Head of caudate nucleus (tissue), 42 donors: ENCODE results near the gene HAGH.

Experiments used
- DNase-seq, 42 donors: peaks; one replicate each; pipeline versions ENCODE4 v3.0.0 to v3.0.0-alpha.2; 2020 to 2021; ENCODE audit warnings: mixed read lengths in 7 of 42
- intact Hi-C: fragments of 100-400 bp; cut with DNase I; formaldehyde crosslinking; loops from one replicate; pipeline ENCODE4 v1.15.0; 2022

HAGH gene

DNA sequence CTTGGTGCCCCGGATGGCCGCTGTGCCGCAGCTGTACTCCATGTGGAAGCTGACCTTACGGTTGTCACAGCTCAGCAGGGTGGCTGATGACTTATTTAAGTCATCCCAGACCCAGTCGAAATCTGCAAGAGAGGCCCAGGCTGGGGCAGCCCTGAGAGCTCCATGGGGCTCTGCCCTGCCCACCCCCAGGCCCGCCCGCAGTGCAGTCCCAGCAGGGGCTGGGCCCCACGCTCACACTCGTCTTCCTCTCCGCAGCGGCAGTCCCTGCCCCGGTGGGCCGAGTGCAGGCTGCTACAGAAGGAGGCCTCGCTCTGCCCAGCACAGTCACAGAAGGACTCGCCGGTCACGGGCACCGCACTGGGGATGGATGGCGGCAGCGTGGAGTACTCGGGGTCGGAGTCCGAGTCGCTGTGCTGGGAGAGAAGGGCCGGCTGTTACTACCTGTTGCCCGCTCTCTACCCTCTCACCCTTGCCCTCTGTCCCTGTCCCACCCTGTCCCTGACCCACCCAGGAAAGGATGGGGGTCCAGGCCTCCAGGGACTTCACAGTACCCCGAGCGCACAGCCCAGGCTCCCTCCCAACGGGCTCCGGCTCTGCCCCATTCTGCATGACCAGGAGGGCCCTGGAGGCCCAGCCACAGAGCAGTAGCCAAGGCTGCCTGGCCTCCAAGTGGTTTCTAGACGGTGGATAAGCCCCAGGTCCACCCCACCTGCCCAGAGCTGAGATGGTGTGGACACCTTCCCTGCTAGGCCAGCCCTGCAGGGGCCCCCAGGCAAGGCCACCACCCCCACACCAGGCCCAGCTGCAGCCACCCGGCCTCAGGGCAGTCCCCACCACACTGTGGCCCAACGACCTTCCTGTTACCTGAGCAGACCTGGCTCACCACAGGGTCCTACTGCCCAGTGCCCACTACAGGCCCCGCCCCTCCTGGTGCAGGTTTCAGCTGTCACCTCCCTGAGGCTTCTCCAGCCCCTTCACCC, 48.1 kb downstream of the HAGH start:
- intact Hi-C loops = no loop called here
- no peak for DNase-seq

DNA sequence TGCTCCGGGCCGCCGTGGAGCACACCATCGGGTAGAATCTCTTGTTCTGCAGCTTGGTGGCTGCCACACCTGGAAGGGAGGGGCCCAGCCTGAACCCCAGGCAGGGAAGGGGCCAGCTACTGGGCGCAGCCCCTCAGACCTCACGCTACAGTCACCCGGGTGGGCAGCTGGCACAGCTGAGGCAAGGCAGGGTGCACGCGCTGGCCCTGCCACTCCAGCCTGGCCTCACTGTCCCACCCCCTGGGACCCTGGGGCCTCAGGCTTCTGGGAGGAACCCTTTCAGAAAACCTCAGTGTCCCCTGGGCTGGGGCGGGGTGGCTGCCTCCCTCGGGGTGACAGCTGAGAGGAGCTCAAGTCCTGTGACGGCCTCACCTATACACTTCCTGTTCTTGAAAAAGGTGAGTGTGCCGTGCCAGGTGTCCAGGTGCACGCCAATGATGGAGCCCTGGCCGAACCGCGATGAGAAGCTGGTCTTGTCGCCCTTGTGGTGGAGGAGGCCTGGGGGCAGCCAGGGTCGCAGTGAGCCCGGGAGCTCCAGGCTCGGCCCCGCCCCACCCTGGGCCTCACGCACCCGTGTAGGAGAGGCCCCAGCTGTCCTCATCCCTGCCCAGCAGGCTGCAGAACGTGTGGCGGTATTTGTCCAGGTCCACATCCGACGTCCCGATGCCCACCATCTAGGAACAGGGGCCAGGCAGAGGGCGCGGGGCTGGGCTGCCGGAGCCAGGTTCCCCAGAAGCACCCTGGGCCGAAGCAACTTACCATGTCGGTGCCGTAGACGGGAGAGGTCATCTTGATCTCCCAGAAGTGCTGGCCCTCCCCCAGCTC, 49.0 kb downstream of the HAGH start:
- no peak for DNase-seq
- intact Hi-C loops = no loop called here

DNA sequence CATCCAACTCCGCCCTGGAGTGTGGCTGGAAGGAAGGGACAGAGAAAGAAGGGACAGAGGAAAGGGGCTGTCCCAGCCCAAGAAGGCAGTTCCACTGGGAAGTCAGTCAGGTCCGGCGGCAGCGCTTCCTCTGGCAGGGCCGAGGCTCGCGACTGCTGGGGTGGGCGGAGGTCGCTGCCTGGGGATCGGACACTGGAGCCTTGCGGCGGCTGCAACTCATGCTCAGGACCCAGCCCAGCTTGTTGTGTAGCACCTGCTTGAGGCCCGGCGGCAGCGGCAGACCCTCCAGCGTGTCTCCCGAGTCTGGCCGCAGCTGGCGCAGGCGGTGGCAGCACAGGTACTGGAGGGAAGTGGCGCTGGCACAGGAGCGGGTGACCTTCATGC, 49.6 kb downstream of the HAGH start:
- intact Hi-C loops = no loop called here

DNA sequence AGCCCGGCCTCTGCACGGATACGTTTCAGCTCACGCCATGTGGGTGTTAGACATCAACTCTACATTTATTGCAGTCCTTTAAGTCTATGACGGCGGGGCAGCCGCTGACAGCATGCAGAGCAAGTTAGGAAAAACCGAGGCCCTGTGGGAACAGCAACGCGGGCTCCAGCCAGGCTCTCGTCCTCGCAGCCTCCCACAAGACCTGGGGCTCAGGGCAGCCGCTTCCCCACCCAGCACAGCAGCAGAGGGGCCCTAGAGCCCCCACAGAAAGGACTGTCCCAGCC, 50.0 kb downstream of the HAGH start:
- intact Hi-C loops = no loop called here
- no peak for DNase-seq

More for the DNA sequence above, 49.6 kb downstream of the HAGH start:
- DNase-seq = no peak

DNA sequence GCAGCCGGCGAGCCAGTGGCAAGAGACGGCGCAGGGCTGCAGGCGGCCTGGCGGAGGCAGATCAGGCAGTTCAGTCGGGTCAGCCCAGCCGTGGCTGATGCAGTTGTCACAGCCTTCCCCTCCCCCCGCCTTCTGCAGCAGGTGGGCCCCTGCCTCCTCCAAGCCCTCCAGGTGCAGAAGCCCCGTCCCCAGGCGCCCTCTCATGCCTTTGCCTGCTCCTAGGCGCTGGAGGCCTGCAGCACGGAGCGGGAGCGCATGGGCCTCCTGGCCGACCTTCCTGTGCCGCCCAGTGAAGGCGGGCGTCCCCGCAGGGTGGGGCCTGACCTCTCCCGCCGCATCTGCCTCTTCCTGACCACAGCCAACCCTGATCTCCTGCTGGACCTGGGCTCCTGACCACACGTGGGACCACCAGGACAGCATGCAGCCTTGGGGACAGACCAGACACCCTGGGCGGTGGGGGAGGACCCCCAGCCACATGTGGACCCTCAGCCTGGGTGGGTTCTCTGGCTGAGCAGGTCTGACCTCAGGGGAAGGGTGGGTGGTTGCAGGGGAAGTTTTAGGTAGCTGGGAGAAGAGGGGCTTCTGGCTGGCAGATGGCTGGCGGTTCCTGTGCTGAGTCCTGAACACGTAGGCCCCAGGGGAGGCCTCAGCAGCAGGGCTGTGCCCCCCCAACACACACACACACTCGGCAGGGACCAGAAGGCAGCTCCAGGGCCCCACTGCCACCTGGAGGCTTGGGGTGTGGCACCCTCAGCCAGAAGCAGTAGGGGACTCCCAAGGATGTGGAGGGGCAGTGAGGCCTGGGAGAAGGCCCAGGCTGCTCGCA, 50.6 kb downstream of the HAGH start:
- no peak for DNase-seq
- intact Hi-C loops = no loop called here

DNA sequence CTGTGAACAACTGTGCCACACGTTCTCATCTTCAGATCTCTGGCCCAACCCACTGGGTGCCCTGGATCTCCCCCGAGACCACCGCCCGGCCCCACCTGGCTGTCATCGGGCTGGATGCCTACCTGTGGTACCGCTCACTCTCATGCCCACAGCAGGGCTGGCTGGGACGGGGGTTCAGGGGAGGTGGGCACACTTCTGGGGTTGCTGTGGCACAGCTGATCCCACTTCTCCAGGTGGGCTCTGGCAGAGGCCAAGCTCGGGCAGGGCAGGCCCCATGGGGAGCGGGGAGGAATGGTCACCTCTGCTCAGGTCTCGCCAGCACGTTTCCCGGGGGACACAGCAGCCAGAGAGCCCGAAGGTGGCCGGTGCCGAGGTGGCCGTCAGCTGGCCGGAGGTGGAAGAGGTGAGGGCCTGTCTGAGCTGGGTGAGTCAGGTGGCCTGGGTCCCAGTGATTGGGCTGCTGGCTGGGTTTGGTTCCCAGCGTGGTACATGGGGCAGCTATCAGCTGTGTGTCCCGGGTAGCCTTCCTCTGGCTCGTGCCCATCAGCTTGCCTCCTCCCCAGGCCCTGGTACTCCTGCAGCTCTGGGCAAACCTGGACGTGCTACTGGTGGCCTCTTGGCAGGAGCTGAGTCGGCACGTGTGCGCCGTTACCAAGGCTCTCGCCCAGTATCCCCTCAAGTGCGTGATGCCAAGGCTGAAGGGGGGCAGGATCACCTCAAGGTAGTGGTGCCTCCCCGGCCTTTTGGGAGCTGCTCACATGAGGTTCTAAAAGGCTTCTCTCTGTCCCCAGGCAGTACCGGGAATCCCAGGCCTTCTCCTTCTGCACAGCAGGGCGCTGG, 51.4 kb downstream of the HAGH start:
- DNase-seq = no peak
- intact Hi-C loops = no loop called here

DNA sequence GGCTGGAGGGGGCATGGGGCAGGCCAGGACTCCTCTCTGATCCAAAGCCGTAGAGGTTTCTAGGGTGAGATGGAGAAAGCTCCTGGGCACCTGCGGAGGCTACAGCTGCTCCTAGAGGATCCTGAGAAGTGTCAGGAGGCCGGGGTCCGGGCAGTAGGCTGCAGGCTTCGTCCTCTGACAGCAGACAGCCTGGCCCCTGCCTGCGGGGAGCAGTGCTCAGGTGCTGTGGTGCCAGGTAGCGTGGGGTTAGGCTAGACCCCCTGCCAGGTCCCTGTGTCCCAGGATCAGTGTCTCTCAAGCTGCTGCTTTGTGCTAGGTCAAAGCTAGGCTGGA, 52.2 kb downstream of the HAGH start:
- DNase-seq = no peak
- intact Hi-C loops = no loop called here

DNA sequence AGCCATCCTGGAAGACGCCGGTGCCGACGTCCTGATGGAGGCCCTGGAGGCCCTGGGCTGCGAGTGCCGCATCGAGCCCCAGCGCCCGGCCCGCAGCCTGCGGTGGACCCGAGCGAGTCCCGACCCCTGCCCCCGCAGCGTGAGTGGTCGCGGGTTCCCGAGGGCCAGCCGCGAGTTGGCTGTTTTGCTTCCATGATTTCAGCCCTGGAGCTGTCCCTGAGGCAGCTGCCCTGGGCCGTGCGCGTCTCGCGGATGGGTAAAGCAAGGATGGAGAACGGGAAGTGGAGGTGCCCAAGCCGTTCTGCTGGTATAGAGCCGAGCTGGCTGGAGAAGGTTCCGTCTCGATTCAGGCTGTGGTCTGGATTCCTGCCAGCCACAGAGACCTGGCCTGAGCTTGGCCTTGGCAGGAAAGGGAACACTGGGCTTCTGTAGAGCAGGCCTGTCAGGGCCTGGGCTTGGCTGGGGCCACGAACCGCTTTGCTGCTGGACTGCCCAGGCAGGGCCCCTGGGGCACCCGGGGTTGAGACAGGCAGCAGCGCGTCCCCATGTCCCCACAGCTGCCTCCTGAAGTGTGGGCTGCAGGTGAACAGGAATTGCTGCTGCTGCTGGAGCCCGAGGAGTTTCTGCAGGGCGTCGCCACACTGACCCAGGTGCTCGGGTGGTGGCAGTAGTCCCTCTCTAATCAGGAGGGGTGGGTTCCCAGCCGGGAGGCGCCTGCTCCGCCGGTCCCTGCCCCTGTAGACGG, 52.8 kb downstream of the HAGH start:
- intact Hi-C loops = no loop called here
- DNase-seq = peak in 17 of 42 donors; percentile 15 to 63 (median 37)

DNA sequence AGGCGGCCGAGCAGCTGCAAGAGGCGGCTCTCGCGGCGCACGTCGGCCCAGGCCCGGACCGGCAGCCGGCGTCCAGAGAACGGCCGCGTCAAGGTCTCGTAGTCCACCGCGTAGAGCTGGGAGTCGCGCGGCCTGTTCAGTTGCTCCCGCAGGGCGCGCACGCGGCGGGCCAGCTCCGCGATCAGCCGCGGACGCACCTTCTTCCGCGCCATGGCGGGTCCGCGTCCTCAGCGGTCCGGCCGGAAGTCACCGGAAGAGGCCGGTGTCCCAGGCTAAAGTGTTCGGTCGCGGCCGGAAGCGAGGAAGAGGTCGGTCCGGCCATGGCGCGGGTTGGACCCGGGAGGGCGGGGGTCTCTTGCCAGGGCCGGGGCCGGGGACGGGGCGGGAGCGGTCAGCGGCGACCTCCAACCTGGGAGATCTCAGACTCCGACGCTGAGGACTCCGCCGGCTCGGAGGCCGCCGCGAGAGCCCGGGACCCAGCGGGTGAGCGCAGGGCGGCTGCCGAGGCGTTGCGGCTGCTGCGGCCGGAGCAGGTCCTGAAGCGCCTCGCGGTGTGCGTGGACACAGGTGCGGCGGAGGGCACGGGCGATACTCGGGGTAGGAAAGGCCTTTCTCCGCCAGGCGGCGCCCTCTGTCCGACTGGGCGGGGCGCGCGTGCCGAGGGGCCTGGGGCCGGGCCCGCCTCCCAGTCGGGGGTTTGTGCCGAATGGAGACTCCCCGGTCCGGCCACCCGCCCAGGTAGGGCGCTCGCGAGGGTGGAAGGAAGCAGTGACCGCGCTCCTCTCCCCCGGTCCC, 53.5 kb downstream of the HAGH start, which contains the start of gene MRPS34:
Gene MRPS34 (minus strand): TSS at position 227 of the 795 bp plus-strand sequence. CDS start 15 bp downstream, at position 212.
- peak in 41 of 42 donors; percentile 56 to 92 (median 84) for DNase-seq
- intact Hi-C loops = no loop called here

DNA sequence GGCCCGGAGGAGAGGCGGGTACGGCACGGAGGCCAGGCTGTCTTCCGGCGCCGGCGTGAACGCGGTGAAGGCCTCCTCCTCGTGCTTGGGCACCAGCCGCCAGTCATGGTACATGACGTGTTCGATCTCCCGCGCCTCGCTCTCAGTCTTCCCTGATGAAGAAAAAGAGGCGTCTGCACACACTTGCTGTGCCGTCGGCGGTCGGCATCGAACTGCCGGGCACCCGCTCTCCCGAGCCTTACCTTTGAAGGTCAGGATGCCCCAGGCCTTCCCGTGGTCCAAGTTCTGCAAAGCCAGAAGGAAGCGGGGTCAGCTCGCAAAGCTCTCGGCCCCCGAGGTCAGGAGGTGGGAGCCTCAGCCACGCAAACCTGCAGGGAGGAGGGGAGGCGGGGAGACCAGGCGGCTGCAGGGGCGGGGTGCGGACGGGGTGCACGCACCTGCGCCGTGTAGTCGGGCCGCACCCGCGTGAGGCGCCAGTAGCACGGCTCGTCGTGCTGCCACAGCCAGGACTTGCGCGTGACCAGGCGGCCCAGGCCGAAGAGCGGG, 54.2 kb downstream of the HAGH start, which contains the start of gene EME2:
Gene EME2 (plus strand): TSS at position 449 of the 546 bp plus-strand sequence. CDS start 418 bp downstream, outside the sequence.
- peak in 27 of 42 donors; percentile 19 to 68 (median 52) for DNase-seq
- intact Hi-C loops = no loop called here

DNA sequence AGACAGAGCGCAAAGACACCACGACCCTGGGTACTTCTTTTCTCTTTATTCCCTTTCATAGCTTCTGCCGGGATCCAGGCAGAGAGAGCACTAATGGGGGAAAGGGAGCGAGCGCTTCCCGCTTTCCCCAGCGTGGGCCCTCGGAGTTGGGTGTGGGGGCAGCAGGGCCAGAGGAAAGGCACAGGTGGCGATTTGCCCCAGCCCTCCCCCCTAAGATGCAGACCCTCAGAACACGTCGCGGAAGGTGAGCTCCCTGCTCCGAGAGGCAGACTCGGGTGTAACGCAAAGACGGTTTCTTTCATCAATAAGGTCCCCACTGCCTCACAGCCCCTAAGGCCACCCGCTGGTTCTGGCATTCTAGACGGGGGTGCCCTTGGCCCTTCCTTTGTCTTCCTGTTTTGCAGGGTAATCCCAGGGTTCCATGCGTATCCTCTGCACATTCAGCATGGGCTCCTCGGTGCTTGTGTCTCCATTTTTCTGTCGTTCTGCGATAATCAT, 54.7 kb downstream of the HAGH start:
- intact Hi-C loops = no loop called here

DNA sequence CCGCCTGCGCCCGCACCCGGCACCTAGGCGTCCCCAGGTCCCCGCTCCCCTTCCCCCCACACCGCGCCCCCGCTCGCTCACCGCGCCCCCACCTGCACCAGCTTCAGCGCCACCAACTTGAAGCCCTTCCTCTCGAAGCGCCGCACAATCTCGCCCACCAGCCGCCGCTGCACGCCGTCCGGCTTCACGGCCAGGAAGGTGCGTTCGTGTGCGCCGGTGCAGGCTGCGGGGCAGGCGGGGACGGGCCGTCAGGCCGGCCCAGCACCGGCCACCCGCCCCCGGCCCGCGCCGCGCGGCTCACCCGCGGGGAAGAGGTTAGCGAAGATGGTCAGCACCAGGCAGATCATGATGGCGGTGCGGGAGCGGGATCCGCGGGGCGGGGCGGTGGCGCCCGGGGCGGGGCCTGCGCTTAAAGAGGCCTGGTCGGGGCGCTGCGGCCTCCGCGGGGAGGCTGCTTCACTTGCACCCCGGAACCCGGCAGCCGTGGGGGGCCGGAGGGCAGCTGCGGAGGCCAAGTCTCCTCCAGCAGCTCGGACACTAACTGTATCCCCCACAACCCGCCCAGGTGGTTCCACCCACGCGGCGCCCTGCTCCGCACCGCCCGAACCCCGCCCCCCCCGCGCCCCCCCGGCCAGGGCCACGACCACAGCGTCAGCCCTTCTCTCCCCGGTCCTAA, 55.3 kb downstream of the HAGH start, which contains the start of gene NME3:
Gene NME3 (minus strand): TSS at position 356 of the 676 bp plus-strand sequence. CDS start 9 bp downstream, at position 347.
- peak; percentile 65 to 92 (median 84) for DNase-seq

More for the DNA sequence above, 54.7 kb downstream of the HAGH start:
- no peak for DNase-seq

DNA sequence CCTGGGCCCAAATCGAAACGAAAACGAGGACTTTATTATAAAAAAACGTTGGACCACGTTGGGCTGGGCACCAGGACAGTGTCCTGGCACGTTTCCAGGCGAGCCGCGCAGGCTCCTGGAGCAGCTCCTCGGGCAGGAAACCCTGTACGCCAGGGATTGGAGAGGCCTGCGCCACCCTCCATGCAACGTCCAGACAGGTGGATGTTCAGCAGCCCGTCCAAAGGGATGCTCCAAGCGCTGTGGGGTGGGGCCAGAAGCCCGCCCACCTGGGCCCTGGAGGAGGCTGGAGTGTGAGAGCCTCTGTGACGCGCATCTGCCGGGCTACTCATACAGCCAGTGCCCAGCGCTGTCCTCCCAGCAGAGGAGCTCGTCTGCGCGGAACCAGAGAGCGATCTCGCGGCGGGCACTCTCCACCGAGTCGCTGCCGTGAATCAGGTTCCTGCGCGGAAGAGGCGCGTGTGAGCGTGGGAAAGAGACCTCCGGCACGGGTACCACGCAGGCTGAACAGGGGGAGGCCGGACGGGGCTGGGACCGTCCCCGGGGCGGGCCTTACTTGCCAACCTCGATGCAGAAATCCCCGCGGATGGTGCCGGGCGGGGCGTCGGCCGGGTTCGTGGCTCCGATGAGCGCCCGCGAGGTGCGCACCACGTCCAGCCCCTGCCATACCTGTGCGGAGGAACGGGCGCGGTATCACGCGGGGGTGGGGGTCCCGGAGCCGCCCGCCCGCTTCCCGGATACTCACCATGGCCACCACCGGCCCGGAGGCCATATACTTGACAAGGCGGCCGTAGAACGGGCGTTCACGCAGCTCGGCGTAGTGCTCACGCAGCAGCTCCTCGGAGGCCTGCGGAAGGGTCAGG, 56.1 kb downstream of the HAGH start:
- intact Hi-C loops = no loop called here
- DNase-seq = peak in 41 of 42 donors; percentile 38 to 84 (median 63)

More for the DNA sequence above, 55.3 kb downstream of the HAGH start, which contains the start of gene NME3:
- intact Hi-C loops = no loop called here
